ENCODE data around the gene DPYD. TPM values are rescaled to one million over a fixed set of nuclear protein-coding genes. Genes with fewer than 3 reads are reported as not detected.

DPYD gene
- total RNA-seq, 1 donor from 2014 or later = 8.8 TPM

DNA sequence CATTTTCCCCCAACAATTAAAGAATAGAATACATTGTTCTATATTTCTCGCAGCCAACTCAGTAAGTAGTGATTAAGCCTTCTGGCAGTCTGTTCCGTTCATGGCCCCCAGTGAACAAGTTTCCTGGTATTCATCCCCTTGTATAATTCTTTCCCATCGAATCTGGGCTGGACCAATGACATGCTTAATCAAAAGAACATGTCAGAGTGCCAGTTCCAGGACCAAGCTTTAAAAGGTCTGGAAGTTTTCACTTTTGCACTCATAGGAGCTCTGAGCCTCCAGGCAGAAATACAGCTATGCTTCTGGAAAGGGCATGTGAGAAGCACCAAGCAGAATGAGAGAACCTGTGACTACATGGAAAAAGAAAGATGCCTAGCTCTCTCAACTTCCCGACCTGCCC is 22.5 kb upstream of the DPYD start:
- Histone ChIP-seq H3K4me3 (ENCODE audit: insufficient read depth, low read depth, low read length) (no peak overlapping the region), H3K9ac (ENCODE audit: low read length) (peak overlapping the region; percentile 23), H3K27ac (ENCODE audit: low read depth, low read length) (peak overlapping the region; percentile 47), H3K79me2 (ENCODE audit: insufficient read depth, low read length) (no peaks in the 10 kb centered on the region), H4K20me1 (ENCODE audit: insufficient read depth, low read length) (no peaks in the 10 kb centered on the region), H2AFZ (ENCODE audit: low read depth, low read length) (no peak overlapping the region), H3K9me3 (ENCODE audit: insufficient read depth, low read depth, low read length) (no peaks in the 10 kb centered on the region), H3K27me3 (ENCODE audit: insufficient read depth, low read length) (no peaks in the 10 kb centered on the region), H3K36me3 (ENCODE audit: insufficient read depth, low read length) (no peaks in the 10 kb centered on the region), H3K4me2 (ENCODE audit: low read length) (peak overlapping the region; percentile 66), H3K4me1 (ENCODE audit: insufficient read depth, low read length) (peaks cover 16% of the 10 kb centered on the region)
- TF ChIP-seq CTCF (IDR thresholded peaks at IDR 0.05; ENCODE audit: insufficient read depth, low read depth, low read length) = no peak
- TF ChIP-seq EZH2 (IDR thresholded peaks at IDR 0.05; ENCODE audit: insufficient read depth, low read length) = no peak
- Mint-ChIP-seq H3K27me3 (ENCODE audit: low read depth, unreplicated experiment) (no peaks in the 10 kb centered on the region), H3K4me1 (ENCODE audit: low read depth, unreplicated experiment) (peaks cover 15% of the 10 kb centered on the region), H3K36me3 (ENCODE audit: low read depth, unreplicated experiment) (no peaks in the 10 kb centered on the region), H3K27ac (ENCODE audit: unreplicated experiment) (no peak overlapping the region), H3K9me3 (ENCODE audit: unreplicated experiment) (no peaks in the 10 kb centered on the region), H3K4me3 (ENCODE audit: unreplicated experiment) (no peak overlapping the region)
- DNase-seq (ENCODE audit: low read depth) = peak; percentile 88
- FAIRE-seq = no peak

GRCh38 chr1:97942161-97943123 is 21.6 kb upstream of the DPYD start:
- H2AFZ ChIP-seq (ENCODE audit: low read depth, low read length) = no peak overlapping the region
- no peaks in the 10 kb centered on the region for H4K20me1 ChIP-seq (ENCODE audit: insufficient read depth, low read length)
- no peak overlapping the region for H3K4me3 ChIP-seq (ENCODE audit: insufficient read depth, low read depth, low read length)
- no peaks in the 10 kb centered on the region for H3K9me3 ChIP-seq (ENCODE audit: insufficient read depth, low read depth, low read length)
- peak overlapping the region; percentile 66 for H3K4me2 ChIP-seq (ENCODE audit: low read length)
- TF ChIP-seq CTCF (IDR thresholded peaks at IDR 0.05; ENCODE audit: insufficient read depth, low read depth, low read length) = no peak
- no peak for TF ChIP-seq EZH2 (IDR thresholded peaks at IDR 0.05; ENCODE audit: insufficient read depth, low read length)
- no peaks in the 10 kb centered on the region for H3K27me3 Mint-ChIP-seq (ENCODE audit: low read depth, unreplicated experiment)
- H3K27ac Mint-ChIP-seq (ENCODE audit: unreplicated experiment) = no peak overlapping the region
- H3K79me2 ChIP-seq (ENCODE audit: insufficient read depth, low read length) = no peaks in the 10 kb centered on the region
- H3K4me3 Mint-ChIP-seq (ENCODE audit: unreplicated experiment) = no peak overlapping the region
- H3K36me3 Mint-ChIP-seq (ENCODE audit: low read depth, unreplicated experiment) = no peaks in the 10 kb centered on the region
- no peaks in the 10 kb centered on the region for H3K27me3 ChIP-seq (ENCODE audit: insufficient read depth, low read length)
- no peaks in the 10 kb centered on the region for H3K36me3 ChIP-seq (ENCODE audit: insufficient read depth, low read length)
- H3K9me3 Mint-ChIP-seq (ENCODE audit: unreplicated experiment) = no peaks in the 10 kb centered on the region
- peak; percentile 65 for FAIRE-seq
- DNase-seq (ENCODE audit: low read depth) = no peak
- H3K9ac ChIP-seq (ENCODE audit: low read length) = no peak overlapping the region
- peak overlapping the region; percentile 2 for H3K27ac ChIP-seq (ENCODE audit: low read depth, low read length)
- peaks cover 20% of the 10 kb centered on the region for H3K4me1 Mint-ChIP-seq (ENCODE audit: low read depth, unreplicated experiment)
- peaks cover 23% of the 10 kb centered on the region for H3K4me1 ChIP-seq (ENCODE audit: insufficient read depth, low read length)

DNA sequence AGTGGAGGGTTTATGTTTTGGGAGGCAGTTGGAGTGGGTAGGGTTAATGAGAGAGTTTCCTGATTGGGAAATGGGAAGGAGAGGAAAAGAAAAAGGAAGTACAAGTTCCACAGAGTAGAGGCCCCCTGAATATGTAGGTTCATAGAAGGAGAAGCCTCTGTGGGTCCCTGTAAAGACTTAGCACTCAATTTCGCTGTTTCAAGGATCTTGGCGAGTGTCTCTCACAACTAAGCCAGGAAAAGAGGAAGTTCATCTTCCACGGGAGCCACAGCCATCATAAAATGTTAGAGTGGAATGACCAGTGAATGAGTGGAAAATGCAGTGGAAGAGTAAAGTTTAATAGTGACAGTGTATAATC is 17.4 kb upstream of the DPYD start:
- FAIRE-seq (no peak), DNase-seq (ENCODE audit: low read depth) (no peak)
- Histone ChIP-seq H3K9ac (ENCODE audit: low read length) (peak overlapping the region; percentile 6), H3K4me3 (ENCODE audit: insufficient read depth, low read depth, low read length) (no peak overlapping the region), H3K4me2 (ENCODE audit: low read length) (peak overlapping the region; percentile 66), H3K9me3 (ENCODE audit: insufficient read depth, low read depth, low read length) (no peaks in the 10 kb centered on the region), H3K79me2 (ENCODE audit: insufficient read depth, low read length) (no peaks in the 10 kb centered on the region), H3K36me3 (ENCODE audit: insufficient read depth, low read length) (no peaks in the 10 kb centered on the region), H3K4me1 (ENCODE audit: insufficient read depth, low read length) (peaks cover 23% of the 10 kb centered on the region), H4K20me1 (ENCODE audit: insufficient read depth, low read length) (no peaks in the 10 kb centered on the region), H2AFZ (ENCODE audit: low read depth, low read length) (no peak overlapping the region), H3K27me3 (ENCODE audit: insufficient read depth, low read length) (no peaks in the 10 kb centered on the region), H3K27ac (ENCODE audit: low read depth, low read length) (peak overlapping the region; percentile 69)
- H3K4me3 Mint-ChIP-seq (ENCODE audit: unreplicated experiment) = peak overlapping the region; percentile 54
- H3K4me1 Mint-ChIP-seq (ENCODE audit: low read depth, unreplicated experiment) = peaks cover 22% of the 10 kb centered on the region
- TF ChIP-seq CTCF (IDR thresholded peaks at IDR 0.05; ENCODE audit: insufficient read depth, low read depth, low read length) (no peak), EZH2 (IDR thresholded peaks at IDR 0.05; ENCODE audit: insufficient read depth, low read length) (no peak)
- no peaks in the 10 kb centered on the region for H3K9me3 Mint-ChIP-seq (ENCODE audit: unreplicated experiment)
- no peaks in the 10 kb centered on the region for H3K27me3 Mint-ChIP-seq (ENCODE audit: low read depth, unreplicated experiment)
- H3K27ac Mint-ChIP-seq (ENCODE audit: unreplicated experiment) = peak overlapping the region; percentile 95
- no peaks in the 10 kb centered on the region for H3K36me3 Mint-ChIP-seq (ENCODE audit: low read depth, unreplicated experiment)

All from astrocyte (in vitro differentiated cells and primary cell).